GM23248 (cell line): Measurements from ENCODE around the gene EXO5.

ENCODE experiments used
- EZH2 ChIP-seq: fragments of 200-600 bp; sonication (generic); IDR thresholded peaks from 2 replicates; pipeline ENCODE4 v1.6.1; 2018; ENCODE audit warnings: antibody characterized with exemption, mild to moderate bottlenecking; ENCODE audit not compliant: insufficient read depth, poor library complexity, severe bottlenecking
- EZH2phosphoT487 ChIP-seq: fragments of 200-600 bp; sonication (generic); IDR thresholded peaks from 2 replicates; pipeline ENCODE4 v1.6.1; 2018; ENCODE audit warnings: antibody characterized with exemption, moderate library complexity, mild to moderate bottlenecking, low read depth; ENCODE audit not compliant: insufficient read depth

GRCh38 chr1:40519517-40519916 is 10.9 kb downstream of the EXO5 start:
- no peak for TF ChIP-seq EZH2
- TF ChIP-seq EZH2phosphoT487, result no peak
